H9 (cell line): ENCODE data around the gene MYOM1. TPM values are rescaled to one million over a fixed set of nuclear protein-coding genes. Genes with fewer than 3 reads are reported as not detected.

Experiments
- DNase-seq: peaks from one replicate; pipeline ENCODE4 v3.0.0-alpha.2; 2017
- H2AFZ ChIP-seq: one replicate; pipeline ENCODE4 v1.6.1; 2013; ENCODE audit warnings: mild to moderate bottlenecking, low read length, control low read depth, moderate library complexity
- H2AK5ac ChIP-seq: 2 replicates; pipeline ENCODE4 v1.6.1; 2013; ENCODE audit warnings: low read length, control low read depth, mixed read lengths; ENCODE audit not compliant: insufficient read length
- H2BK120ac ChIP-seq: one replicate; pipeline ENCODE4 v1.6.1; 2013; ENCODE audit warnings: low read depth, mild to moderate bottlenecking, low read length, control low read depth, inconsistent platforms; ENCODE audit not compliant: poor library complexity, severe bottlenecking
- H2BK12ac ChIP-seq: 2 replicates; pipeline ENCODE4 v1.6.1; 2013; ENCODE audit warnings: low read length, control low read depth, mixed read lengths, low read depth; ENCODE audit not compliant: insufficient read length
- H2BK15ac ChIP-seq: 2 replicates; pipeline ENCODE4 v1.6.1; 2013; ENCODE audit warnings: low read depth, low read length, control low read depth
- H2BK20ac ChIP-seq: one replicate; pipeline ENCODE4 v1.6.1; 2013; ENCODE audit warnings: low read depth, mild to moderate bottlenecking, low read length, control low read depth, inconsistent platforms; ENCODE audit not compliant: poor library complexity, severe bottlenecking
- H2BK5ac ChIP-seq: 2 replicates; pipeline ENCODE4 v1.6.1; 2013; ENCODE audit warnings: low read length, control low read depth, mixed read lengths; ENCODE audit not compliant: insufficient read length
- H3K14ac ChIP-seq: 2 replicates; pipeline ENCODE4 v1.6.1; 2013; ENCODE audit warnings: low read length, control low read depth; ENCODE audit not compliant: insufficient read depth
- H3K18ac ChIP-seq: 2 replicates; pipeline ENCODE4 v1.6.1; 2013; ENCODE audit warnings: low read depth, mild to moderate bottlenecking, mixed read lengths, low read length, control low read depth; ENCODE audit not compliant: insufficient read length
- H3K23ac ChIP-seq: 2 replicates; pipeline ENCODE4 v1.6.1; 2013; ENCODE audit warnings: low read length, control low read depth, mixed read lengths, low read depth; ENCODE audit not compliant: insufficient read length
- H3K23me2 ChIP-seq: 2 replicates; pipeline ENCODE4 v1.6.1; 2013; ENCODE audit warnings: low read depth, mild to moderate bottlenecking, mixed read lengths, low read length, control low read depth; ENCODE audit not compliant: insufficient read length, poor library complexity, severe bottlenecking
- H3K27ac ChIP-seq: 2 replicates; pipeline ENCODE4 v1.5.1; 2013; ENCODE audit warnings: low read length, control low read depth, mixed read lengths, low read depth; ENCODE audit not compliant: insufficient read length
- H3K27me3 ChIP-seq: 2 replicates; pipeline ENCODE4 v1.6.1; 2013; ENCODE audit warnings: low read length, control low read depth, inconsistent platforms; ENCODE audit not compliant: insufficient read depth
- H3K4ac ChIP-seq: 2 replicates; pipeline ENCODE4 v1.6.1; 2013; ENCODE audit warnings: low read depth, mild to moderate bottlenecking, control low read depth, inconsistent platforms, low read length, moderate library complexity
- H3K4me1 ChIP-seq: 2 replicates; pipeline ENCODE4 v1.6.1; 2013; ENCODE audit warnings: low read length, control low read depth, inconsistent platforms; ENCODE audit not compliant: insufficient read depth
- H3K4me2 ChIP-seq: 2 replicates; pipeline ENCODE4 v1.6.1; 2013; ENCODE audit warnings: low read length, control low read depth, mixed read lengths; ENCODE audit not compliant: insufficient read length, insufficient read depth
- H3K56ac ChIP-seq: 2 replicates; pipeline ENCODE4 v1.6.1; 2013; ENCODE audit warnings: low read depth, mild to moderate bottlenecking, mixed read lengths, low read length, control low read depth; ENCODE audit not compliant: insufficient read length
- H3K79me1 ChIP-seq: 2 replicates; pipeline ENCODE4 v1.6.1; 2013; ENCODE audit warnings: low read depth, mild to moderate bottlenecking, moderate library complexity, low read length, control low read depth, inconsistent platforms; ENCODE audit not compliant: insufficient read depth, poor library complexity, severe bottlenecking
- H3K79me2 ChIP-seq: 2 replicates; pipeline ENCODE4 v1.6.1; 2013; ENCODE audit warnings: low read length, control low read depth, inconsistent platforms; ENCODE audit not compliant: insufficient read depth
- H3K9ac ChIP-seq: 2 replicates; pipeline ENCODE4 v1.6.1; 2013; ENCODE audit warnings: low read length, control low read depth, mixed read lengths; ENCODE audit not compliant: insufficient read length; ENCODE audit errors: extremely low read depth
- H3K9me3 ChIP-seq: one replicate; pipeline ENCODE4 v1.6.1; 2013; ENCODE audit warnings: low read depth, low read length, inconsistent platforms; ENCODE audit not compliant: control insufficient read depth
- H3T11ph ChIP-seq: one replicate; pipeline ENCODE4 v1.6.1; 2013; ENCODE audit warnings: mild to moderate bottlenecking, low read length, control low read depth, inconsistent platforms
- H4K20me1 ChIP-seq: one replicate; pipeline ENCODE4 v1.6.1; 2013; ENCODE audit not compliant: control insufficient read depth, insufficient read length, insufficient read depth
- H4K5ac ChIP-seq: 2 replicates; pipeline ENCODE4 v1.6.1; 2013; ENCODE audit warnings: low read depth, mild to moderate bottlenecking, mixed read lengths, low read length, control low read depth; ENCODE audit not compliant: insufficient read length
- H4K8ac ChIP-seq: replicated peaks from 2 replicates; pipeline ENCODE4 v1.6.1; 2013; ENCODE audit warnings: low read length, control low read depth, mixed read lengths, low read depth; ENCODE audit not compliant: insufficient read length
- H4K91ac ChIP-seq: 2 replicates; pipeline ENCODE4 v1.6.1; 2013; ENCODE audit warnings: low read depth, mild to moderate bottlenecking, moderate library complexity, mixed read lengths, low read length, control low read depth; ENCODE audit not compliant: insufficient read length
- H3K27ac Mint-ChIP-seq, 3 experiments: 2 replicates in 2 of 3; 3 replicates in 1 of 3; pipeline ENCODE4 v1.8.0; 2020 to 2021; ENCODE audit warnings: mixed read lengths in 3 of 3, mild to moderate bottlenecking in 1 of 3, moderate library complexity in 1 of 3
- H3K27me3 Mint-ChIP-seq: 2 replicates; pipeline ENCODE4 v1.8.0; 2021; ENCODE audit warnings: low read depth, mild to moderate bottlenecking, moderate library complexity, mixed read lengths
- H3K36me3 Mint-ChIP-seq, 3 experiments: 2 replicates in 2 of 3; 3 replicates in 1 of 3; pipeline ENCODE4 v1.8.0; 2020 to 2021; ENCODE audit warnings: low read depth in 3 of 3, mixed read lengths in 3 of 3; ENCODE audit not compliant: insufficient read depth in 1 of 3
- H3K4me1 Mint-ChIP-seq, 2 experiments: 2 replicates each; pipeline ENCODE4 v1.8.0; 2020; ENCODE audit warnings: mixed read lengths in 2 of 2
- H3K4me3 Mint-ChIP-seq, 2 experiments: 2 replicates in 1 of 2; 3 replicates in 1 of 2; pipeline ENCODE4 v1.8.0; 2020 to 2021; ENCODE audit warnings: mild to moderate bottlenecking in 2 of 2, mixed read lengths in 2 of 2, moderate library complexity in 1 of 2
- H3K9me3 Mint-ChIP-seq, 2 experiments: 2 replicates in 1 of 2; 3 replicates in 1 of 2; pipeline ENCODE4 v1.8.0; 2020; ENCODE audit warnings: mild to moderate bottlenecking in 2 of 2, mixed read lengths in 2 of 2, moderate library complexity in 1 of 2
- CTCF ChIP-seq: fragments of 200-600 bp; sonication (generic); conservative IDR thresholded peaks from 3 replicates; pipeline ENCODE4 v1.8.0; 2021; ENCODE audit warnings: antibody characterized with exemption, mild to moderate bottlenecking
- WGBS: extraction: QIAGEN DNeasy Blood & Tissue Kit; methylation state at CpG from one replicate; pipeline ENCODE4 v1.1.7; 2013; ENCODE audit warnings: missing lambda C conversion rate, low lambda C conversion rate, mixed read lengths; ENCODE audit not compliant: insufficient read length; ENCODE audit errors: extremely low coverage; 5-methylcytosine and 5-hydroxymethylcytosine counted together
- total RNA-seq: library from RNA; stranded (reverse); gene quantifications from 2 replicates; pipeline ENCODE4 v1.2.1, GENCODE V29; 2021

MYOM1 gene
- total RNA-seq, 1 experiment from 2014 or later, result 0.17 TPM

- Histone ChIP-seq H3K79me2 (peaks cover 20% of the 10 kb centered on the region; the same call in 1 of the 2 replicates), H3K23me2 (peaks cover 10% of the 10 kb centered on the region), H3K14ac (no peak overlapping the region), H3K56ac (no peak overlapping the region), H3K23ac (no peak overlapping the region), H3T11ph (no peak overlapping the region), H2BK120ac (no peak overlapping the region), H3K79me1 (no peaks in the 10 kb centered on the region), H2BK20ac (no peak overlapping the region), H4K8ac (no peak overlapping the region), H3K4me1 (no peaks in the 10 kb centered on the region), H4K20me1 (no peaks in the 10 kb centered on the region), H3K27me3 (no peaks in the 10 kb centered on the region), H2BK5ac (no peak overlapping the region), H3K18ac (no peak overlapping the region), H2BK15ac (no peak overlapping the region), H4K5ac (no peak overlapping the region), H3K4me2 (peak overlapping the region; percentile 40), H3K9me3 (no peaks in the 10 kb centered on the region), H2BK12ac (no peak overlapping the region), H3K4ac (no peak overlapping the region), H2AK5ac (no peak overlapping the region), H3K27ac (no peak overlapping the region), H2AFZ (no peak overlapping the region), H3K9ac (peak overlapping the region; percentile 94), H4K91ac (no peak overlapping the region)
- Mint-ChIP-seq H3K27ac (peak overlapping the region; percentile 48 to 94 (median 59); a peak in 6 of 7 replicates), H3K27me3 (no peaks in the 10 kb centered on the region), H3K4me3 (peak overlapping the region; percentile 84 to 91), H3K36me3 (peaks cover 16 to 25% (median 22%) of the 10 kb centered on the region in 3 experiments), H3K9me3 (no peaks in the 10 kb centered on the region), H3K4me1 (peaks cover 26% of the 10 kb centered on the region in 2 experiments)
- no peak for TF ChIP-seq CTCF
- DNase-seq, result no peak
- no CpG with 5 or more reads among the region's 9 CpGs for WGBS
These were observed 29.0 kb upstream of the MYOM1 start for GRCh38 chr18:3248658-3249359.
